Osteoblast (primary cell): ENCODE results near the gene RBBP7. TPM values are rescaled to one million over a fixed set of nuclear protein-coding genes. Genes with fewer than 3 reads are reported as not detected.

ENCODE experiments used
- DNase-seq: peaks from one replicate; pipeline ENCODE4 v3.0.0; 2011; ENCODE audit warnings: low spot score, mixed read lengths; ENCODE audit not compliant: insufficient read length; ENCODE audit errors: missing footprints
- H2AFZ ChIP-seq: 2 replicates; pipeline ENCODE4 v1.6.0; 2011; ENCODE audit warnings: mild to moderate bottlenecking, low read length
- H3K27ac ChIP-seq: 2 replicates; pipeline ENCODE4 v1.5.1; 2011; ENCODE audit warnings: mild to moderate bottlenecking, low read depth, low read length, moderate library complexity
- H3K27me3 ChIP-seq: 2 replicates; pipeline ENCODE4 v1.6.0; 2012; ENCODE audit warnings: mild to moderate bottlenecking, control low read depth, inconsistent platforms, low read length, moderate library complexity; ENCODE audit not compliant: insufficient read depth
- H3K36me3 ChIP-seq: 2 replicates; pipeline ENCODE4 v1.5.1; 2011; ENCODE audit warnings: mild to moderate bottlenecking, low read length, control low read depth, moderate library complexity; ENCODE audit not compliant: insufficient read depth
- H3K4me1 ChIP-seq: 2 replicates; pipeline ENCODE4 v1.5.1; 2011; ENCODE audit warnings: mild to moderate bottlenecking, low read length, control low read depth, moderate library complexity; ENCODE audit not compliant: insufficient read depth
- H3K4me2 ChIP-seq: 2 replicates; pipeline ENCODE4 v1.6.0; 2011; ENCODE audit warnings: mild to moderate bottlenecking, low read length; ENCODE audit not compliant: insufficient read depth
- H3K4me3 ChIP-seq: fragments of 200-600 bp; sonication (generic); 3 replicates; pipeline ENCODE4 v1.5.1; 2012; ENCODE audit warnings: mild to moderate bottlenecking, low read length, inconsistent platforms; ENCODE audit not compliant: insufficient read depth
- H3K79me2 ChIP-seq: 2 replicates; pipeline ENCODE4 v1.6.0; 2012; ENCODE audit warnings: mild to moderate bottlenecking, low read length, control low read depth, inconsistent platforms; ENCODE audit not compliant: insufficient read depth
- H3K9me3 ChIP-seq: 2 replicates; pipeline ENCODE4 v1.5.1; 2011; ENCODE audit warnings: low read depth, low read length, control low read depth
- H4K20me1 ChIP-seq: 2 replicates; pipeline ENCODE4 v1.6.0; 2012; ENCODE audit warnings: mild to moderate bottlenecking, low read length, control low read depth; ENCODE audit not compliant: insufficient read depth
- total RNA-seq: library from RNA; depleted of rRNA; stranded (reverse); fragments of >200 nt; gene quantifications from 2 replicates; pipeline ENCODE4 v1.2.3, GENCODE V29; 2012
- TF ChIP-seq, protein P1 (sequence below): IDR thresholded peaks from 2 replicates; pipeline ENCODE4 v1.5.1; 2011; ENCODE audit warnings: mild to moderate bottlenecking, low read depth, low read length, moderate library complexity; ENCODE audit errors: extremely low read depth

The RBBP7 gene
- total RNA-seq, 1 donor: 69.8 TPM

DNA sequence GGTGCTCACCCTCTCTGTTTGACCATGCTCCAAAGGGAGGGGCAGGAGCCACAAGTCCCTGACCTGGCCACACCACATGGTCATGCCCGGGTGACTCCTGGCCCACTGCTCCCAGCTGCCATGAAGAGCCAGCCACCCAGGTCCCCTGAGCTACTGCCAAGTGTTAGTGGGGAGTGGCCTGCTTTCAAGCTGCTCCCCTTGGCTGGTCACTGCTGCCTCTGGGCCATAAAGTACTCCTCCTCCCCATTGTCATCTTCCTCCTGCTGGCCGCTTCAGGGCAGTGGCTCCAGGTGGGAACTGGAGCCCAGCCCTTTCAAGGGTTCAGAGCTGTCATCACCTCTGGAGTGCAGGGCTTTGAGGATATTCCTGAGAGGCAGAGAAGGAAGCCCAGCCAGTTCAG, 27.3 kb upstream of the RBBP7 start:
- DNase-seq: no peak
- Histone ChIP-seq H3K4me1 (no peaks in the 10 kb centered on the region), H4K20me1 (no peaks in the 10 kb centered on the region), H3K27me3 (peaks cover 21% of the 10 kb centered on the region), H3K36me3 (no peaks in the 10 kb centered on the region), H3K4me3 (no peak overlapping the region), H3K4me2 (no peak overlapping the region), H3K79me2 (no peaks in the 10 kb centered on the region), H2AFZ (no peak overlapping the region), H3K27ac (no peak overlapping the region), H3K9me3 (no peaks in the 10 kb centered on the region)
- TF ChIP-seq, protein P1, sequence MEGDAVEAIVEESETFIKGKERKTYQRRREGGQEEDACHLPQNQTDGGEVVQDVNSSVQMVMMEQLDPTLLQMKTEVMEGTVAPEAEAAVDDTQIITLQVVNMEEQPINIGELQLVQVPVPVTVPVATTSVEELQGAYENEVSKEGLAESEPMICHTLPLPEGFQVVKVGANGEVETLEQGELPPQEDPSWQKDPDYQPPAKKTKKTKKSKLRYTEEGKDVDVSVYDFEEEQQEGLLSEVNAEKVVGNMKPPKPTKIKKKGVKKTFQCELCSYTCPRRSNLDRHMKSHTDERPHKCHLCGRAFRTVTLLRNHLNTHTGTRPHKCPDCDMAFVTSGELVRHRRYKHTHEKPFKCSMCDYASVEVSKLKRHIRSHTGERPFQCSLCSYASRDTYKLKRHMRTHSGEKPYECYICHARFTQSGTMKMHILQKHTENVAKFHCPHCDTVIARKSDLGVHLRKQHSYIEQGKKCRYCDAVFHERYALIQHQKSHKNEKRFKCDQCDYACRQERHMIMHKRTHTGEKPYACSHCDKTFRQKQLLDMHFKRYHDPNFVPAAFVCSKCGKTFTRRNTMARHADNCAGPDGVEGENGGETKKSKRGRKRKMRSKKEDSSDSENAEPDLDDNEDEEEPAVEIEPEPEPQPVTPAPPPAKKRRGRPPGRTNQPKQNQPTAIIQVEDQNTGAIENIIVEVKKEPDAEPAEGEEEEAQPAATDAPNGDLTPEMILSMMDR: no peak

DNA sequence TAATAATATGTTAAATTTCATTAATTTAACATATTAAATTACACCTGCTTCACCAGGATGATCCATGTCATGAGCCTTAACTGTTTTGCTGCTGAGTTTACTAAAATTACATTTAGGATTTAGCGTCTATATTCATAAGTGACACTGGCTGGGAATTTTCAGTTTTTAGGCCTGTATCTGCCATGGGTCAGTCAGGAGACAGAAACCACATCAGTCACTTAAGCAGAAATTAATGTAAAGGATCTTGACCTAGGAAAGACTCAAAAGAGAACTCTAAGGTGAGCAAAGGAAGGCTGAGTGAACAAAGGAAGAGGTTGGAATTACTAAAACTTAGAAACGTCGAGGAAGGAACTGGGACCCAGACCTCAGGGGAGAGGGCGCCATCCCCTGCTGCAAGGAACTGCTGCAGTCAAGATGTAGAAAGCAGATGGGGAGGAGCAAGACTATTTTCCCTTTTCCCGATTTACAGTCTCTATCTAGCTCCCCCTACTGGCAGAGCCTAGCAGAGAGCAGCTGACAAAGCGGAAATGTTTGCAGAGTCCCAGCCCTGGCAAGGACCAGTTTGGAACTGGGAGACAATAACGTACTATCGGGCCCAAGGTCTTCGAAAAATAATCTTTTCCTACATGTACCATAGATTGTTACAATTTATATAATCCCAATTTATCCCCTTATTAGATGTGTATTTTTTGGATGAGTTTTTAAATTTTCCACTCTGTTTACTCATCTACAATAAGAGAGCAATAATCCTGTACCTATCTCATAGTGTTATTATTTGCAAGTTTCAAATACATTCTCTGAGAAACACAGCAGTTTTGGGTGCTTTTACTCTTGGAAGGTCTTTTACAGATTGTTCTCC, 22.6 kb upstream of the RBBP7 start:
- Histone ChIP-seq H2AFZ (peak overlapping the region; percentile 77), H3K4me1 (no peaks in the 10 kb centered on the region), H3K79me2 (no peaks in the 10 kb centered on the region), H3K9me3 (no peaks in the 10 kb centered on the region), H4K20me1 (no peaks in the 10 kb centered on the region), H3K4me2 (peak overlapping the region; percentile 62), H3K27ac (no peak overlapping the region), H3K4me3 (no peak overlapping the region), H3K36me3 (no peaks in the 10 kb centered on the region), H3K27me3 (peaks cover 12% of the 10 kb centered on the region)
- TF ChIP-seq, protein P1: peak; percentile 99
- peak; percentile 92 for DNase-seq

DNA sequence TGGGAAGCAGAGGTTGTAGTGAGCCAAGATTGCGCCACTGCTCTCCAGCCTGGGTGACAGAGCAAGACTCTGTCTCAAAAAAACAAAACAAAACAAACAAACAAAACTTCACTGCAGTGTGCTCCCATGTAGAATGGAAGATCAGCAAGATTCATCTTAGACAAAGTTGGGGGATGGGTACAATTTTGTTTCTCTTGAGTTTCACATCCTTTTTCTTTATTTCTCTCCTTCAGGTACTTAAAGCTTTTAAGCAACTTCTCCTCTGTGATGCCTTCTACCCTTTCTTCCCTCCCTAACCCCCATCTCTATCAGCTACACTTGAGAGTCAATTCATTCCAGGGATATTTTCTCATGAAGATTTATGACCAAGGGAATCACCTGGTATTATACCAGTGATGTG, 15.5 kb upstream of the RBBP7 start:
- DNase-seq: no peak
- Histone ChIP-seq H3K4me1 (peaks cover 4% of the 10 kb centered on the region), H3K36me3 (no peaks in the 10 kb centered on the region), H3K79me2 (no peaks in the 10 kb centered on the region), H3K27ac (no peak overlapping the region), H3K27me3 (peaks cover 12% of the 10 kb centered on the region), H4K20me1 (no peaks in the 10 kb centered on the region), H3K9me3 (no peaks in the 10 kb centered on the region), H3K4me2 (no peak overlapping the region), H2AFZ (no peak overlapping the region), H3K4me3 (no peak overlapping the region)
- TF ChIP-seq, protein P1: no peak

DNA sequence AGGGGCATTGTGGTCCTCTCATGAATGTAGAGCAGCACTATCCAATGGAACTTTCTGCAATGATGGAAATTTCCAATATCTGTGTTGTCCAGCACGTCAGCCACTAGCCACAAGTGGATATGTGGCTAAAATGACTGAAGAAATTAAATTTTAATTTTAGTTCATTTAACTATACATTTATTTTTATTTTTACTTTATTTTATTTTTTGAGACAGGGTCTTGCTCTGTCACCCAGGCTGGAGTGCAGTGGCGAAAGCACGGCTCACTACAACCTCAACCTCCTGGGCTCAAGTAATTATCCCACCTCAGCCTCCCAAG, 13.3 kb upstream of the RBBP7 start:
- H3K4me3 ChIP-seq: no peak overlapping the region
- no peaks in the 10 kb centered on the region for H4K20me1 ChIP-seq
- H3K4me1 ChIP-seq: peaks cover 4% of the 10 kb centered on the region
- peak overlapping the region; percentile 87 for H3K4me2 ChIP-seq
- H3K36me3 ChIP-seq: no peaks in the 10 kb centered on the region
- H3K9me3 ChIP-seq: no peaks in the 10 kb centered on the region
- H2AFZ ChIP-seq: peak overlapping the region; percentile 91
- peaks cover 28% of the 10 kb centered on the region for H3K27me3 ChIP-seq
- TF ChIP-seq, protein P1: no peak
- H3K79me2 ChIP-seq: no peaks in the 10 kb centered on the region
- no peak overlapping the region for H3K27ac ChIP-seq
- no peak for DNase-seq
